BE2C (cell line): Measurements from ENCODE around the gene TMC6.

Experiments used
- DNase-seq: peaks from one replicate; pipeline ENCODE4 v3.0.0-alpha.2; 2020
- H3K27me3 ChIP-seq: fragments of 250-450 bp; sonication (Bioruptor Pico); 2 replicates; pipeline ENCODE4 v1.5.1; 2020; ENCODE audit warnings: mild to moderate bottlenecking
- H3K36me3 ChIP-seq: fragments of 250-450 bp; sonication (Bioruptor Pico); 2 replicates; pipeline ENCODE4 v1.5.1; 2020; ENCODE audit warnings: mild to moderate bottlenecking
- H3K4me1 ChIP-seq: fragments of 250-450 bp; sonication (Bioruptor Pico); 2 replicates; pipeline ENCODE4 v1.5.1; 2020
- H3K4me3 ChIP-seq: 2 replicates; pipeline ENCODE4 v1.5.1; 2011; ENCODE audit warnings: low read depth, low read length
- H3K9me3 ChIP-seq: fragments of 250-450 bp; sonication (Bioruptor Pico); 2 replicates; pipeline ENCODE4 v1.5.1; 2020
- CTCF ChIP-seq: IDR thresholded peaks from 2 replicates; pipeline ENCODE4 v1.5.1; 2012; ENCODE audit warnings: mild to moderate bottlenecking, low read depth, low read length

The TMC6 gene

GRCh38 chr17:78064708-78065107, 63.8 kb downstream of the TMC6 start:
- DNase-seq, result no peak
- Histone ChIP-seq H3K4me1 (no peaks in the 10 kb centered on the region), H3K36me3 (peaks cover 34% of the 10 kb centered on the region), H3K9me3 (no peaks in the 10 kb centered on the region), H3K27me3 (no peaks in the 10 kb centered on the region), H3K4me3 (no peak overlapping the region)
- TF ChIP-seq CTCF, result no peak

- DNase-seq, result no peak
- TF ChIP-seq CTCF, result no peak
- Histone ChIP-seq H3K4me1 (no peaks in the 10 kb centered on the region), H3K4me3 (no peak overlapping the region), H3K9me3 (no peaks in the 10 kb centered on the region), H3K36me3 (peaks cover 22% of the 10 kb centered on the region), H3K27me3 (no peaks in the 10 kb centered on the region)
Measured at GRCh38 chr17:78063489-78063888, 65.1 kb downstream of the TMC6 start.

- Histone ChIP-seq H3K4me1 (no peaks in the 10 kb centered on the region), H3K9me3 (no peaks in the 10 kb centered on the region), H3K36me3 (peaks cover 13% of the 10 kb centered on the region), H3K4me3 (no peak overlapping the region), H3K27me3 (no peaks in the 10 kb centered on the region)
- no peak for DNase-seq
- no peak for TF ChIP-seq CTCF
Measured at GRCh38 chr17:78062596-78062995, 66.0 kb downstream of the TMC6 start.
